ENCODE results near the gene CCDC7.

GRCh38 chr10:32540691-32541470, 94.9 kb downstream of the CCDC7 start:
- TF ChIP-seq CTCF (IDR thresholded peaks at IDR 0.05) (no peak), POLR2AphosphoS5 (IDR thresholded peaks at IDR 0.05) (no peak), POLR2A (IDR thresholded peaks at IDR 0.05) (no peak)

Measured in prostate gland (tissue), 2 donors.